Measurements from ENCODE around the gene SSH2. TPM values are rescaled to one million over a fixed set of nuclear protein-coding genes. Genes with fewer than 3 reads are reported as not detected.
"Not testable (repeated sequence)": the region's sequence is repeated elsewhere in the genome, so short reads cannot be mapped to it uniquely, and the experiment has no call there.

SSH2 gene
- total RNA-seq, 1 donor from 2014 or later: 39.2 TPM

DNA sequence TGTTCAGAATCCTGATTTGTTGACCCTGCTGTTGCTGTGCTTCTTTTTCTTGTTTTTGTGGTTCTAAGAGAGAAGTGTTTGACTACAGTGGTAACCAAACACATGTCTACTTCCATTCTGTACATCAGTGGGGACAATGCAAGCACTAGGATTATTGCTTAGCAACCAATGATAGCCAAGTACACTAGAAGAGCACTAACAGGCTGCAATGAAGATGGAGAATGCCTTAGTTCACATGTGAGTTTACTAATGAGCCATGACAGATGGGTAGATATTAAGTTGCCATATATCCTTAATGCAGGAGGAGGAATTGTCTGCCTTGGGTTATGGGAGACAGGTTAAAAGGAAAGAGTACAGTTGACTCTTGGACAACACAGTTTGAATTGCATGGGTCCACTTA lies 19.7 kb upstream of the SSH2 start:
- no peak for DNase-seq (ENCODE audit: low spot score)
- H3K36me3 Mint-ChIP-seq (ENCODE audit: low read depth): no peaks in the 10 kb centered on the region
- intact Hi-C loops (cut with micrococcal nuclease): no loop called here
- H3K4me1 Mint-ChIP-seq (ENCODE audit: low read depth): no peaks in the 10 kb centered on the region
- H3K4me3 Mint-ChIP-seq (ENCODE audit: low read depth): no peak overlapping the region
- no peaks in the 10 kb centered on the region for H3K27me3 Mint-ChIP-seq (ENCODE audit: low read depth)
- H3K9me3 Mint-ChIP-seq: peaks cover 2% of the 10 kb centered on the region
- no peak overlapping the region for H3K27ac Mint-ChIP-seq

- no peaks in the 10 kb centered on the region for H3K27me3 Mint-ChIP-seq (ENCODE audit: low read depth)
- intact Hi-C loops (cut with micrococcal nuclease): no loop called here
- no peaks in the 10 kb centered on the region for H3K9me3 Mint-ChIP-seq
- no peak for DNase-seq (ENCODE audit: low spot score)
- H3K36me3 Mint-ChIP-seq (ENCODE audit: low read depth): no peaks in the 10 kb centered on the region
- no peaks in the 10 kb centered on the region for H3K4me1 Mint-ChIP-seq (ENCODE audit: low read depth)
- no peak overlapping the region for H3K4me3 Mint-ChIP-seq (ENCODE audit: low read depth)
- no peak overlapping the region for H3K27ac Mint-ChIP-seq
Measured at GRCh38 chr17:29948448-29949215, 18.6 kb upstream of the SSH2 start.

DNA sequence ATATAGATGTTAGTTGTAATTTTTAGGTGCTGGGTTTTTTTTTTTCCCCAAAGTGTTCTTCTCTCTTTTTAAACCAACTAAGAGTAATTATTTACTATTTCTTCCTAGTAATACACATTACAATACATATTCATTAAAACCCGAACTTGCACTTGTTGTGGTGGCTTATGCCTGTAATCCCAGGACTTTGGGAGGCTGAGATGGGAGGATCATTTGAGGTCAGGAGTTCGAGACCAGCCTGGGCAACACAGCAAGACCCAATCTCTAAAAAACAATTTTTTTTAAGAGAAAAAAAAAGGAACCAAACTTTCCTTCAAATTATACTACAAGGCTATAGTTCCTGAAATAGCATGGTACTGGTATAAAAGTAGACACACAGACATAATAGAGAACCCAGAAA lies 15.3 kb upstream of the SSH2 start:
- peaks cover 2% of the 10 kb centered on the region for H3K27me3 Mint-ChIP-seq (ENCODE audit: low read depth)
- H3K4me3 Mint-ChIP-seq (ENCODE audit: low read depth): no peak overlapping the region
- no peaks in the 10 kb centered on the region for H3K9me3 Mint-ChIP-seq
- DNase-seq (ENCODE audit: low spot score): no peak
- intact Hi-C loops (cut with micrococcal nuclease): no loop called here
- H3K36me3 Mint-ChIP-seq (ENCODE audit: low read depth): no peaks in the 10 kb centered on the region
- no peaks in the 10 kb centered on the region for H3K4me1 Mint-ChIP-seq (ENCODE audit: low read depth)
- no peak overlapping the region for H3K27ac Mint-ChIP-seq

- Mint-ChIP-seq H3K9me3 (no peaks in the 10 kb centered on the region), H3K4me3 (ENCODE audit: low read depth) (no peak within 1 kb of the TSS), H3K36me3 (ENCODE audit: low read depth) (no peaks in the 10 kb centered on the region), H3K27ac (no peak within 1 kb of the TSS), H3K27me3 (ENCODE audit: low read depth) (peaks cover 2% of the 10 kb centered on the region), H3K4me1 (ENCODE audit: low read depth) (peaks cover 21% of the 10 kb centered on the region)
- no peak for DNase-seq (ENCODE audit: low spot score)
- intact Hi-C loops (cut with micrococcal nuclease): no loop called here
Measured at GRCh38 chr17:29941334-29941733, 11.3 kb upstream of the SSH2 start, which contains the start of gene EFCAB5. Gene EFCAB5 (plus strand): TSS chr17:29941634. CDS start chr17:29941797, 163 bp downstream.

GRCh38 chr17:29936724-29937123 lies 6.7 kb upstream of the SSH2 start:
- intact Hi-C loops (cut with micrococcal nuclease): no loop called here
- no peak overlapping the region for H3K27ac Mint-ChIP-seq
- no peak for DNase-seq (ENCODE audit: low spot score)
- peaks cover 21% of the 10 kb centered on the region for H3K4me1 Mint-ChIP-seq (ENCODE audit: low read depth)
- peaks cover 4% of the 10 kb centered on the region for H3K9me3 Mint-ChIP-seq
- peaks cover 2% of the 10 kb centered on the region for H3K27me3 Mint-ChIP-seq (ENCODE audit: low read depth)
- no peaks in the 10 kb centered on the region for H3K36me3 Mint-ChIP-seq (ENCODE audit: low read depth)
- no peak overlapping the region for H3K4me3 Mint-ChIP-seq (ENCODE audit: low read depth)

DNA sequence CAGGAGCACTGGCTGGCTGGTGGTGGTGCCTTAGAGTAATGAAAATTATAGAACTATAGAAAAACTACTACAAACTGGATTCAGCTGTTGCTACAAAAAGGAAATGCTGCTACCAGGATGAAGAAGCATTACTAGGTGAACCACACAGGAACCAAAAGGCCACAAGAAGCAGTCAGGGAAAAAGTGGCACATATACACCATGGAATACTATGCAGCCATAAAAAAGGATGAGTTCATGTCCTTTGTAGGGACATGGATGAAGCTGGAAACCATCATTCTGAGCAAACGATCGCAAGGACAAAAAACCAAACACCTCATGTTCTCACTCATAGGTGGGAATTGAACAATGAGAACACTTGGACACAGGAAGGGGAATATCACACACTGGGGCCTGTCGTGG lies 5.9 kb upstream of the SSH2 start:
- H3K27ac Mint-ChIP-seq; H3K9me3 Mint-ChIP-seq; H3K36me3 Mint-ChIP-seq (ENCODE audit: low read depth); H3K27me3 Mint-ChIP-seq (ENCODE audit: low read depth); H3K4me3 Mint-ChIP-seq (ENCODE audit: low read depth); intact Hi-C loops (cut with micrococcal nuclease); DNase-seq (ENCODE audit: low spot score): not testable (repeated sequence)
- peaks cover 21% of the 10 kb centered on the region for H3K4me1 Mint-ChIP-seq (ENCODE audit: low read depth)

DNA sequence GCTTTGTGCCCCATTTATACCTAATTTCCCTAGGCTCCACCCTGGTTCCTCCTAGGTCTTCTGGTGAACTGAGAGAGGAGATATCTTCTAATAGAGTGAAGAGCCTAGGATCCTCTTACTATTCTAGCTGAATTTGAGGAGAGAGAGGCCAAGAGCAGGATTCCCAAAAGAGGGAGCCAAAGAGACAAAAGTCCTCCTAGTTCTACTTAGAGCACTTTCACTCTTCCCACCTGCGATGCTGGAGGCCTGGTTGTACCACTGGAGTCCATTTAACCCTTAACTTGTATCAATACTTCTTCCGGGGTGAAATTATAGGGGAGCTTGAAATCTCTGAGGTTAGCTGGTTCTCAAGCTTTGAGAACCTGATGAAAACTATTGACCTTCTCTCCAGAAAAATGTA lies 3.4 kb upstream of the SSH2 start:
- Mint-ChIP-seq H3K4me1 (ENCODE audit: low read depth) (peaks cover 14% of the 10 kb centered on the region), H3K27ac (no peak overlapping the region), H3K4me3 (ENCODE audit: low read depth) (no peak overlapping the region), H3K9me3 (peaks cover 4% of the 10 kb centered on the region), H3K36me3 (ENCODE audit: low read depth) (peaks cover 7% of the 10 kb centered on the region), H3K27me3 (ENCODE audit: low read depth) (no peaks in the 10 kb centered on the region)
- intact Hi-C loops (cut with micrococcal nuclease): loop anchor here (5.0 kb wide), 2 partner anchors 316 to 366 kb away; partner anchors contain the start of genes ABHD15 and TP53I13
- DNase-seq (ENCODE audit: low spot score): no peak

DNA sequence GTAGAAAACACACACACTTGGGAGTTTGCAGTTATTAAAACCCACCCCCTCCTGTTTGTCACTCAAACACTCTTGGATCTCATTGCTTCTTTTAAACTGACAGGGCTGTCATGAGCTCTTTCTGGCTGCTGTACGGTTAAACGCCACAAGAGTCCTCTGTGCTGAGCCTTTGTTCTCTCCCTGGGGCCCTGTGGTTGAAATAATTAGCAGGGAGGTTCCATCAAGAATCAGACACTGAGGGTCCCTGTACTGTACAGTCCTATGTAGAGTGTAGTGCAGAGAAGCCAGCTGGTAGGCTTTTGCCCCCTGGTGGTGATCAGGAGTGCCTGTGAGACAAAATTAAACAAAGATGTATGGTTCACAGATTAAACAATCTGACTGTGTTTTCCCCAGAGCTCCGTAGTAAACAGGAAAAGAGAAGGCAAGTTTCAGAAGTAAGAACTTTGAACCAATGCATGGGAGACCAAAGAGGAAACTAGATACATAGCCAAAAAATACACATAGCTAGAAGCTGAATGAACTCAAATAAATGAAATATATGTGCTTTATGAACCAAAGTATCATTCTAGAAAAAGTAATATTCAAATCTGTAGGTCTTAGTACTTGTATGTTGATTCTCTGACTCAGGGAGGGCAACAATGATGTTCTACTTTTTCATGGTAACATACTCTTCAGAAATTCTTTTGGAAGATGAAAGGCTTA lies 1.4 kb upstream of the SSH2 start:
- no peak overlapping the region for H3K27ac Mint-ChIP-seq
- peaks cover 16% of the 10 kb centered on the region for H3K4me1 Mint-ChIP-seq (ENCODE audit: low read depth)
- no peak overlapping the region for H3K4me3 Mint-ChIP-seq (ENCODE audit: low read depth)
- peaks cover 10% of the 10 kb centered on the region for H3K36me3 Mint-ChIP-seq (ENCODE audit: low read depth)
- no peaks in the 10 kb centered on the region for H3K27me3 Mint-ChIP-seq (ENCODE audit: low read depth)
- intact Hi-C loops (cut with micrococcal nuclease): loop anchor here (1.0 to 5.0 kb wide), 5 partner anchors 64 to 364 kb away; partner anchors contain the start of genes ABHD15 and TP53I13
- peak; percentile 61 for DNase-seq (ENCODE audit: low spot score)
- H3K9me3 Mint-ChIP-seq: peaks cover 4% of the 10 kb centered on the region

GRCh38 chr17:29930409-29931010 lies 482 bp upstream of the SSH2 start:
- H3K27me3 Mint-ChIP-seq (ENCODE audit: low read depth): no peaks in the 10 kb centered on the region
- peaks cover 18% of the 10 kb centered on the region for H3K4me1 Mint-ChIP-seq (ENCODE audit: low read depth)
- intact Hi-C loops (cut with micrococcal nuclease): loop anchor here (1.0 to 5.0 kb wide), 5 partner anchors 63 to 363 kb away; partner anchors contain the start of genes ABHD15 and TP53I13

DNA sequence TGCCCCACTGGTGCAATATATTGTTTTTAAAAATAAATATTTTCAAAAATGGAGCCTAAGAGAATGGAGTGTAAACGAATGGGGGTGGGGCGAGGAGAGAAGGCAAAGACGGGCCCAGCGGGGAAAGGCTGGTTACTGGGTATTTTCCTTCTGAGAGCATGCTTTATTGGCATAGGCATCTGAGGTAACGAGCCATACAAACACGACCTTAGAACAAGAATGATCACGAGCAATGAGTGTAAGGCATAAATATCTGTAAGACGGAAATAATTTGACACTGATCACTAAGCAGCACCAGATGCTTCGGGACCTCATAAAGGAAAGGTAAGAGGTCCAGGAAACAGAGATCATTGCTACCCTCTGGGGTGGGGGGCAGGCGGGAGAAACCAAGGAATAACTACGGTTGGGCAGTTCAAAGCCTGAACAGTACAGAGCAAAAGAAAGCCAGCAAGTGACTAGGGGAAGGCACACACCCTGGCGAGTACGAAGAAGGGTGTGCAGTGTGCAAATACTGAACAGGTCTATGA lies 959 bp downstream of the SSH2 start:
- Mint-ChIP-seq H3K4me1 (ENCODE audit: low read depth) (peaks cover 18% of the 10 kb centered on the region), H3K27ac (no peak overlapping the region), H3K27me3 (ENCODE audit: low read depth) (no peaks in the 10 kb centered on the region), H3K36me3 (ENCODE audit: low read depth) (peaks cover 13% of the 10 kb centered on the region), H3K9me3 (no peaks in the 10 kb centered on the region), H3K4me3 (ENCODE audit: low read depth) (no peak overlapping the region)
- DNase-seq (ENCODE audit: low spot score): no peak
- intact Hi-C loops (cut with micrococcal nuclease): no loop called here

More at GRCh38 chr17:29930409-29931010, 482 bp upstream of the SSH2 start:
- DNase-seq (ENCODE audit: low spot score): no peak
- Mint-ChIP-seq H3K27ac (no peak overlapping the region), H3K36me3 (ENCODE audit: low read depth) (peaks cover 13% of the 10 kb centered on the region), H3K4me3 (ENCODE audit: low read depth) (no peak overlapping the region), H3K9me3 (no peaks in the 10 kb centered on the region)

DNA sequence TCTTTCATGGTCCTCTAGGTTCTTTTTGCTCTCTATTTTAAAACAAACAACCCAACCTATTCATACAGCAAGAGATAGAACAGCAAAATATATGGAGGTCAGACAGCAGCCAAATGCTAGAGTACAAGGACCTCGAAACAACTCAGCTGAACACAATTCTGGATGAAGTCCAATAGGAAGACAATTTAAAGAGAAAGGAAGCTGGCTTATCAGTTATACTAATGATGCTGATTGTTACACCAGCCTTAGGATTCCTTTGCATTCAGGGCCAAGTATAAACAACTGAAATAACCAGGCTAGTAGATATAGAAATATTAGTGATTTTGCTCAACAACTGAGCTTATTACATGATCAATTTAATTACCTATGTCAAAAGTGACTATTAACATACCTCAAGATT lies 2.5 kb downstream of the SSH2 start:
- Mint-ChIP-seq H3K9me3 (no peaks in the 10 kb centered on the region), H3K27me3 (ENCODE audit: low read depth) (no peaks in the 10 kb centered on the region), H3K4me3 (ENCODE audit: low read depth) (no peak overlapping the region), H3K27ac (no peak overlapping the region), H3K36me3 (ENCODE audit: low read depth) (peaks cover 13% of the 10 kb centered on the region), H3K4me1 (ENCODE audit: low read depth) (peaks cover 18% of the 10 kb centered on the region)
- no peak for DNase-seq (ENCODE audit: low spot score)
- intact Hi-C loops (cut with micrococcal nuclease): no loop called here

GRCh38 chr17:29924786-29925185 lies 5.2 kb downstream of the SSH2 start:
- Mint-ChIP-seq H3K9me3 (no peaks in the 10 kb centered on the region), H3K4me1 (ENCODE audit: low read depth) (peaks cover 22% of the 10 kb centered on the region), H3K36me3 (ENCODE audit: low read depth) (peaks cover 13% of the 10 kb centered on the region), H3K4me3 (ENCODE audit: low read depth) (no peak overlapping the region), H3K27ac (no peak overlapping the region), H3K27me3 (ENCODE audit: low read depth) (no peaks in the 10 kb centered on the region)
- intact Hi-C loops (cut with micrococcal nuclease): no loop called here
- DNase-seq (ENCODE audit: low spot score): no peak

Data from activated T-helper 2 cell treated with anti-CD3 and anti-CD28 coated beads, Interferon-gamma antibody, Interleukin-2, Interleukin-4, amounts not matched to agents 10 μg/mL and 5 μg/mL and 100 μg/mL, durations not matched to agents 14 hours and 24 hours and 36 hours (primary cell).